Liver (tissue), 3 donors: ENCODE data around the gene DNAH17.

Source experiments
- GABPA ChIP-seq, 2 donors: IDR thresholded peaks in 1 of 2; conservative IDR thresholded peaks in 1 of 2; 2 replicates each; pipeline ENCODE4 v1.6.1; 2016; ENCODE audit warnings: antibody characterized with exemption in 2 of 2, mild to moderate bottlenecking in 1 of 2, moderate library complexity in 1 of 2
- RXRA ChIP-seq, 2 donors: IDR thresholded peaks; 2 replicates each; pipeline ENCODE4 v1.6.1; 2017 to 2018; ENCODE audit warnings: antibody characterized with exemption in 2 of 2, mild to moderate bottlenecking in 1 of 2
- YY1 ChIP-seq: IDR thresholded peaks from 2 replicates; pipeline ENCODE4 v1.6.1; 2016; ENCODE audit warnings: antibody characterized with exemption, mild to moderate bottlenecking
- TF ChIP-seq, protein P1 (sequence below): fragments of 150-350 bp; IDR thresholded peaks from 2 replicates; pipeline ENCODE4 v1.5.1; 2017; ENCODE audit warnings: improper control_type of control experiment, low read depth, low read length; ENCODE audit not compliant: missing input control
- TF ChIP-seq, protein P2 (sequence below): IDR thresholded peaks from 2 replicates; pipeline ENCODE4 v1.6.1; 2016; ENCODE audit warnings: antibody characterized with exemption, mild to moderate bottlenecking
- TF ChIP-seq, protein P3 (sequence below): IDR thresholded peaks from 2 replicates; pipeline ENCODE4 v1.6.1; 2016; ENCODE audit warnings: antibody characterized with exemption
- TF ChIP-seq, protein P4 (sequence below): IDR thresholded peaks from 2 replicates; pipeline ENCODE4 v1.6.1; 2016; ENCODE audit warnings: antibody characterized with exemption
- TF ChIP-seq, protein P5 (sequence below): IDR thresholded peaks from 2 replicates; pipeline ENCODE4 v1.6.1; 2016; ENCODE audit warnings: antibody characterized with exemption
- donor health status: healthy.
- donor health status: healthy.

DNA sequence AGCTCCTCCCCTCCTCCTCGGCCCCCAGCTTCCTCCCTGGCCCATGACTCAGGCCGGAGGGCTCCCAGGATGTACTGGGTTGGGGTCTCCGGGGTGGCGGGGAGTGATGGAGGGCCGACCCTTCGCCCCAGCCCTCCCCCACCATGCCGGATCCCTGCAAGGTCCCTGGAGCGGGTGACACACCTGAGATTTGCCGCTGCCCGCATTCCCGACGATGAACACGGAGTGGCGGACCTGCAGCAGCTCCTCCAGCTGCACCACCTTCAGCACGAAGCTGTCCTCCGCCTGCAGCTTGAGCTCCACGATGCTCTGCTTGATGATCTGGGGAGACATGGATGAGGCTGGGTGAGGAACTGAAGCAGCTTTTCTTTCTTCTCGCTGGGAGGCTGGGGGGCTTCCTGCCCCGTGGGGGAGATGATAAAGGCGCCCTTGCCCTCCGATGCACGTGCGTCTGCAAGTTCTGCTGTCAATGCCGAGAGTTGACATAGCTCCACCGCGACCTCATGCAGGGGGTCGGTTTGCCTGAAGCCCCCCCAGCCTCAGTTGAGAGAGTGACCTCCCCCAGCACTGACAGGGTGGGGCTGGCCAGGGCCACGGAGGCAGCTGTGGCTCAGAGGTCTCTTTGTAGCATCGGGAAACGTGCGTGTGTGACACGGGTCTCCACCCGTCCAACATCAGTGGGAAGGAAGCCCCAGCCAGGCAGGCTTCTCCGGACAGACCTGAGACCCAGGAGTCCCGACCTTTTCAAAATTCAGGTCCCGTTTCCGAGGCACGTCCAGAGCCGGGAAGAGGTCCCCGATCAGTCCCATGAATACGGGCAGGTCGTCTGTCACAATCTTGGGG is 83.1 kb downstream of the DNAH17 start:
- TF ChIP-seq, protein P1, sequence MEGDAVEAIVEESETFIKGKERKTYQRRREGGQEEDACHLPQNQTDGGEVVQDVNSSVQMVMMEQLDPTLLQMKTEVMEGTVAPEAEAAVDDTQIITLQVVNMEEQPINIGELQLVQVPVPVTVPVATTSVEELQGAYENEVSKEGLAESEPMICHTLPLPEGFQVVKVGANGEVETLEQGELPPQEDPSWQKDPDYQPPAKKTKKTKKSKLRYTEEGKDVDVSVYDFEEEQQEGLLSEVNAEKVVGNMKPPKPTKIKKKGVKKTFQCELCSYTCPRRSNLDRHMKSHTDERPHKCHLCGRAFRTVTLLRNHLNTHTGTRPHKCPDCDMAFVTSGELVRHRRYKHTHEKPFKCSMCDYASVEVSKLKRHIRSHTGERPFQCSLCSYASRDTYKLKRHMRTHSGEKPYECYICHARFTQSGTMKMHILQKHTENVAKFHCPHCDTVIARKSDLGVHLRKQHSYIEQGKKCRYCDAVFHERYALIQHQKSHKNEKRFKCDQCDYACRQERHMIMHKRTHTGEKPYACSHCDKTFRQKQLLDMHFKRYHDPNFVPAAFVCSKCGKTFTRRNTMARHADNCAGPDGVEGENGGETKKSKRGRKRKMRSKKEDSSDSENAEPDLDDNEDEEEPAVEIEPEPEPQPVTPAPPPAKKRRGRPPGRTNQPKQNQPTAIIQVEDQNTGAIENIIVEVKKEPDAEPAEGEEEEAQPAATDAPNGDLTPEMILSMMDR: no peak
- no peak for TF ChIP-seq YY1
- TF ChIP-seq, protein P2, sequence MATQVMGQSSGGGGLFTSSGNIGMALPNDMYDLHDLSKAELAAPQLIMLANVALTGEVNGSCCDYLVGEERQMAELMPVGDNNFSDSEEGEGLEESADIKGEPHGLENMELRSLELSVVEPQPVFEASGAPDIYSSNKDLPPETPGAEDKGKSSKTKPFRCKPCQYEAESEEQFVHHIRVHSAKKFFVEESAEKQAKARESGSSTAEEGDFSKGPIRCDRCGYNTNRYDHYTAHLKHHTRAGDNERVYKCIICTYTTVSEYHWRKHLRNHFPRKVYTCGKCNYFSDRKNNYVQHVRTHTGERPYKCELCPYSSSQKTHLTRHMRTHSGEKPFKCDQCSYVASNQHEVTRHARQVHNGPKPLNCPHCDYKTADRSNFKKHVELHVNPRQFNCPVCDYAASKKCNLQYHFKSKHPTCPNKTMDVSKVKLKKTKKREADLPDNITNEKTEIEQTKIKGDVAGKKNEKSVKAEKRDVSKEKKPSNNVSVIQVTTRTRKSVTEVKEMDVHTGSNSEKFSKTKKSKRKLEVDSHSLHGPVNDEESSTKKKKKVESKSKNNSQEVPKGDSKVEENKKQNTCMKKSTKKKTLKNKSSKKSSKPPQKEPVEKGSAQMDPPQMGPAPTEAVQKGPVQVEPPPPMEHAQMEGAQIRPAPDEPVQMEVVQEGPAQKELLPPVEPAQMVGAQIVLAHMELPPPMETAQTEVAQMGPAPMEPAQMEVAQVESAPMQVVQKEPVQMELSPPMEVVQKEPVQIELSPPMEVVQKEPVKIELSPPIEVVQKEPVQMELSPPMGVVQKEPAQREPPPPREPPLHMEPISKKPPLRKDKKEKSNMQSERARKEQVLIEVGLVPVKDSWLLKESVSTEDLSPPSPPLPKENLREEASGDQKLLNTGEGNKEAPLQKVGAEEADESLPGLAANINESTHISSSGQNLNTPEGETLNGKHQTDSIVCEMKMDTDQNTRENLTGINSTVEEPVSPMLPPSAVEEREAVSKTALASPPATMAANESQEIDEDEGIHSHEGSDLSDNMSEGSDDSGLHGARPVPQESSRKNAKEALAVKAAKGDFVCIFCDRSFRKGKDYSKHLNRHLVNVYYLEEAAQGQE: no peak
- TF ChIP-seq, protein P3, sequence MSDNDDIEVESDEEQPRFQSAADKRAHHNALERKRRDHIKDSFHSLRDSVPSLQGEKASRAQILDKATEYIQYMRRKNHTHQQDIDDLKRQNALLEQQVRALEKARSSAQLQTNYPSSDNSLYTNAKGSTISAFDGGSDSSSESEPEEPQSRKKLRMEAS: no peak
- TF ChIP-seq, protein P4, sequence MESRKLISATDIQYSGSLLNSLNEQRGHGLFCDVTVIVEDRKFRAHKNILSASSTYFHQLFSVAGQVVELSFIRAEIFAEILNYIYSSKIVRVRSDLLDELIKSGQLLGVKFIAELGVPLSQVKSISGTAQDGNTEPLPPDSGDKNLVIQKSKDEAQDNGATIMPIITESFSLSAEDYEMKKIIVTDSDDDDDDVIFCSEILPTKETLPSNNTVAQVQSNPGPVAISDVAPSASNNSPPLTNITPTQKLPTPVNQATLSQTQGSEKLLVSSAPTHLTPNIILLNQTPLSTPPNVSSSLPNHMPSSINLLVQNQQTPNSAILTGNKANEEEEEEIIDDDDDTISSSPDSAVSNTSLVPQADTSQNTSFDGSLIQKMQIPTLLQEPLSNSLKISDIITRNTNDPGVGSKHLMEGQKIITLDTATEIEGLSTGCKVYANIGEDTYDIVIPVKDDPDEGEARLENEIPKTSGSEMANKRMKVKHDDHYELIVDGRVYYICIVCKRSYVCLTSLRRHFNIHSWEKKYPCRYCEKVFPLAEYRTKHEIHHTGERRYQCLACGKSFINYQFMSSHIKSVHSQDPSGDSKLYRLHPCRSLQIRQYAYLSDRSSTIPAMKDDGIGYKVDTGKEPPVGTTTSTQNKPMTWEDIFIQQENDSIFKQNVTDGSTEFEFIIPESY: no peak
- TF ChIP-seq RXRA (IDR thresholded peaks at IDR 0.05): no peak
- TF ChIP-seq, protein P5, sequence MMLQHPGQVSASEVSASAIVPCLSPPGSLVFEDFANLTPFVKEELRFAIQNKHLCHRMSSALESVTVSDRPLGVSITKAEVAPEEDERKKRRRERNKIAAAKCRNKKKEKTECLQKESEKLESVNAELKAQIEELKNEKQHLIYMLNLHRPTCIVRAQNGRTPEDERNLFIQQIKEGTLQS: no peak
- TF ChIP-seq GABPA (IDR thresholded peaks at IDR 0.05 in 1 of 2, conservative IDR thresholded peaks at IDR 0.05 in 1 of 2): no peak
